Measurements from ENCODE around the gene FIGN. TPM values are rescaled to one million over a fixed set of nuclear protein-coding genes. Genes with fewer than 3 reads are reported as not detected.

Gene FIGN
- total and polyA plus RNA-seq, 2 of the 4 experiments (the other 2 are of a cell fraction), result 0.77 to 0.90 TPM

- H3K18ac ChIP-seq (ENCODE audit: low read depth, low read length), result no peak overlapping the region
- TF ChIP-seq POLR2A (IDR thresholded peaks at IDR 0.05; ENCODE audit: low read depth, low read length) (no peak), RFX5 (IDR thresholded peaks at IDR 0.05; ENCODE audit: low read depth, low read length) (no peak), MAFK (IDR thresholded peaks at IDR 0.05; ENCODE audit: low read depth, low read length) (no peak), RCOR1 (IDR thresholded peaks at IDR 0.05; ENCODE audit: insufficient replicate concordance, low read length) (no peak), ELK1 (IDR thresholded peaks at IDR 0.05; ENCODE audit: borderline replicate concordance, low read depth, low read length) (no peak), MXI1 (IDR thresholded peaks at IDR 0.05; ENCODE audit: borderline replicate concordance, low read depth, low read length) (no peak), CHD1 (IDR thresholded peaks at IDR 0.05; ENCODE audit: low read depth, low read length) (no peak), FOS (IDR thresholded peaks at IDR 0.05; ENCODE audit: low read depth, low read length) (no peak), CTCF (conservative IDR thresholded peaks at IDR 0.05; ENCODE audit: low read depth, low read length) (no peak), RAD21 (IDR thresholded peaks at IDR 0.05; ENCODE audit: low read length) (no peak), BHLHE40 (IDR thresholded peaks at IDR 0.05; ENCODE audit: low read depth, low read length) (no peak)
- no peak overlapping the region for H2AFZ ChIP-seq (replicated peaks; ENCODE audit: low read length, poor library complexity)
- H3K23ac ChIP-seq (ENCODE audit: low read depth, low read length), result no peak overlapping the region
- POLR2A ChIA-PET (ENCODE audit: unreplicated experiment), result no interaction called here
- H3K4me2 ChIP-seq (ENCODE audit: low read depth, low read length), result no peak overlapping the region
- H2AK9ac ChIP-seq (replicated peaks; ENCODE audit: low read depth, low read length, poor library complexity), result no peak overlapping the region
- no peaks in the 10 kb centered on the region for H3K9me3 ChIP-seq (ENCODE audit: control insufficient read depth, insufficient read depth, low read length)
- no peaks in the 10 kb centered on the region for H4K20me1 ChIP-seq (ENCODE audit: insufficient read depth, low read length)
- DNase-seq (no peak), ATAC-seq (ENCODE audit: low read depth) (no peak)
- no peaks in the 10 kb centered on the region for H3K36me3 ChIP-seq (ENCODE audit: control insufficient read depth, insufficient read depth, low read length)
- H3K9ac ChIP-seq (ENCODE audit: low read depth, low read length), result no peak overlapping the region
- no peak overlapping the region for H4K91ac ChIP-seq (ENCODE audit: insufficient read depth, low read depth, low read length)
- H2AK5ac ChIP-seq (ENCODE audit: low read depth, low read length), result no peak overlapping the region
- H3K9me1 ChIP-seq (ENCODE audit: insufficient read depth, low read length), result no peaks in the 10 kb centered on the region
- intact Hi-C loops (cut with micrococcal nuclease), result no loop called here
- H2BK20ac ChIP-seq (ENCODE audit: low read depth, low read length), result no peak overlapping the region
- no peak overlapping the region for H3K27ac ChIP-seq (ENCODE audit: insufficient read depth, low read length)
- dilution Hi-C loops (cut with HindIII; ENCODE audit: low sequenced_read_pairs, unreplicated experiment), result no loop called here
- in situ Hi-C loops (cut with MboI; ENCODE audit: low sequenced_read_pairs), result no loop called here
- H4K5ac ChIP-seq (ENCODE audit: low read depth, low read length), result no peak overlapping the region
- no peak overlapping the region for H3K4me3 ChIP-seq (ENCODE audit: insufficient read depth, low read depth, low read length)
- H2BK15ac ChIP-seq (ENCODE audit: low read depth, low read length), result no peak overlapping the region
- CTCF ChIA-PET, result no interaction called here
- H3K27me3 ChIP-seq (ENCODE audit: control insufficient read depth, insufficient read depth, low read length), result no peaks in the 10 kb centered on the region
- no peaks in the 10 kb centered on the region for H3K4me1 ChIP-seq (ENCODE audit: control insufficient read depth, insufficient read depth, low read length)
- no peaks in the 10 kb centered on the region for H3K79me1 ChIP-seq (ENCODE audit: low read depth in 1 of 2, low read length in 2 of 2)
- no peak overlapping the region for H3K4ac ChIP-seq (ENCODE audit: low read depth, low read length)
- no peak overlapping the region for H3K56ac ChIP-seq (ENCODE audit: extremely low read depth, insufficient read depth, low read length)
- H2BK120ac ChIP-seq (ENCODE audit: low read depth, low read length), result no peak overlapping the region
- H3K14ac ChIP-seq (replicated peaks; ENCODE audit: low read depth, low read length), result no peak overlapping the region
- no peak overlapping the region for H4K8ac ChIP-seq (ENCODE audit: low read depth in 2 of 2, low read length in 2 of 2)
- H2BK5ac ChIP-seq (ENCODE audit: low read depth, low read length, poor library complexity, severe bottlenecking), result no peak overlapping the region
- BruUV-seq (replicated peaks), result no TSS peak
These were observed 171.6 kb downstream of the FIGN start for GRCh38 chr2:163564236-163564635.

Data from IMR-90 (cell line).